Mononuclear cell (primary cell): ENCODE results near the gene TSN. TPM values are rescaled to one million over a fixed set of nuclear protein-coding genes. Genes with fewer than 3 reads are reported as not detected.
"Not testable (repeated sequence)": the region's sequence is repeated elsewhere in the genome, so short reads cannot be mapped to it uniquely, and the experiment has no call there.

ENCODE experiments used
- H3K27me3 ChIP-seq: 2 replicates; pipeline ENCODE4 v1.6.0; 2011; ENCODE audit warnings: low read length, control low read depth; ENCODE audit not compliant: insufficient read depth
- H3K4me1 ChIP-seq: 2 replicates; pipeline ENCODE4 v1.5.1; 2011; ENCODE audit warnings: mild to moderate bottlenecking, low read length, control low read depth; ENCODE audit not compliant: insufficient read depth
- H3K4me3 ChIP-seq: 2 replicates; pipeline ENCODE4 v1.5.1; 2011; ENCODE audit warnings: mild to moderate bottlenecking, low read length, moderate library complexity
- H3K9me3 ChIP-seq: 2 replicates; pipeline ENCODE4 v1.5.1; 2011; ENCODE audit warnings: low read depth, mild to moderate bottlenecking, control low read depth, low read length
- total RNA-seq: library from RNA; depleted of rRNA; stranded (reverse); fragments of >200 nt; gene quantifications from one replicate; pipeline ENCODE4 v1.2.3, GENCODE V29; 2012

Gene TSN
- total RNA-seq, 1 donor = 58.1 TPM

- Histone ChIP-seq H3K4me3 (no peak overlapping the region), H3K27me3 (no peaks in the 10 kb centered on the region), H3K9me3 (peaks cover 9% of the 10 kb centered on the region), H3K4me1 (peaks cover 9% of the 10 kb centered on the region)
Measured at GRCh38 chr2:121804340-121804739, 48.9 kb downstream of the TSN start.

- no peak overlapping the region for H3K4me3 ChIP-seq
- peaks cover 9% of the 10 kb centered on the region for H3K4me1 ChIP-seq
- H3K27me3 ChIP-seq = no peaks in the 10 kb centered on the region
- peaks cover 9% of the 10 kb centered on the region for H3K9me3 ChIP-seq
Measured at GRCh38 chr2:121804997-121805765, 49.7 kb downstream of the TSN start.

GRCh38 chr2:121805766-121806143, 50.3 kb downstream of the TSN start:
- H3K9me3 ChIP-seq = peaks cover 9% of the 10 kb centered on the region
- no peaks in the 10 kb centered on the region for H3K27me3 ChIP-seq
- peaks cover 9% of the 10 kb centered on the region for H3K4me1 ChIP-seq
- no peak overlapping the region for H3K4me3 ChIP-seq

- not testable (repeated sequence) for H3K9me3 ChIP-seq, H3K4me3 ChIP-seq, H3K4me1 ChIP-seq, H3K27me3 ChIP-seq
Measured at GRCh38 chr2:121807771-121808170, 52.3 kb downstream of the TSN start.

- H3K9me3 ChIP-seq = no peaks in the 10 kb centered on the region
- H3K4me3 ChIP-seq = no peak overlapping the region
- H3K4me1 ChIP-seq = no peaks in the 10 kb centered on the region
- H3K27me3 ChIP-seq = no peaks in the 10 kb centered on the region
Measured at GRCh38 chr2:121809607-121810006, 54.2 kb downstream of the TSN start.

- no peaks in the 10 kb centered on the region for H3K27me3 ChIP-seq
- no peaks in the 10 kb centered on the region for H3K4me1 ChIP-seq
- H3K9me3 ChIP-seq = no peaks in the 10 kb centered on the region
- no peak overlapping the region for H3K4me3 ChIP-seq
Measured at GRCh38 chr2:121810959-121811853, 55.8 kb downstream of the TSN start.

- not testable (repeated sequence) for H3K27me3 ChIP-seq, H3K4me1 ChIP-seq, H3K4me3 ChIP-seq, H3K9me3 ChIP-seq
Measured at GRCh38 chr2:121813083-121813482, 57.6 kb downstream of the TSN start.

GRCh38 chr2:121815216-121815615, 59.8 kb downstream of the TSN start:
- Histone ChIP-seq H3K27me3 (no peaks in the 10 kb centered on the region), H3K4me3 (no peak overlapping the region), H3K4me1 (no peaks in the 10 kb centered on the region), H3K9me3 (no peaks in the 10 kb centered on the region)

- Histone ChIP-seq H3K4me3 (no peak overlapping the region), H3K9me3 (no peaks in the 10 kb centered on the region), H3K27me3 (no peaks in the 10 kb centered on the region), H3K4me1 (no peaks in the 10 kb centered on the region)
Measured at GRCh38 chr2:121816797-121817196, 61.3 kb downstream of the TSN start.

- H3K4me3 ChIP-seq, H3K9me3 ChIP-seq, H3K4me1 ChIP-seq, H3K27me3 ChIP-seq: not testable (repeated sequence)
Measured at GRCh38 chr2:121817304-121817703, 61.9 kb downstream of the TSN start.

Other genes with a start within 250 kb of the TSN start
- gene RNU4ATAC, start 224.8 kb upstream of the TSN start, total RNA-seq = not detected
- gene CLASP1, start 106.2 kb upstream of the TSN start, total RNA-seq = 74.6 TPM
- 33.1 TPM for gene NIFK, start 18.8 kb upstream of the TSN start, total RNA-seq